Right renal pelvis (tissue), 4 donors: ENCODE measurements around the gene PLCB2. TPM values are rescaled to one million over a fixed set of nuclear protein-coding genes. Genes with fewer than 3 reads are reported as not detected.
A peak's percentile ranks its signal among the peaks of the same experiment; 100 is the strongest.

Source experiments
- DNase-seq, 4 donors: peaks; one replicate each; pipeline ENCODE4 v3.0.0-alpha.2; 2013; ENCODE audit warnings: low read depth in 4 of 4, low spot score in 3 of 4, missing footprints in 1 of 4
- polyA plus RNA-seq, 4 donors: library from polyadenylated mRNA; unstranded; fragments of 120-200 nt; gene quantifications; one replicate each; pipeline ENCODE4 v1.2.1, GENCODE V29; 2013; ENCODE audit not compliant: insufficient read length in 4 of 4

The PLCB2 gene
- polyA plus RNA-seq, 4 donors, result 7.9 to 12.3 (median 10.3) TPM

GRCh38 chr15:40340740-40341400, 33.1 kb upstream of the PLCB2 start, which contains the start of gene CCDC9B:
CCDC9B (minus strand) TSS chr15:40340939; CDS start chr15:40340819, 120 bp downstream.
- DNase-seq, result peak in 2 of 4 donors; percentile 62 to 71

- no peak for DNase-seq
Observed at GRCh38 chr15:40340038-40340739, 32.5 kb upstream of the PLCB2 start.

- DNase-seq, result no peak
Observed at GRCh38 chr15:40339621-40339945, 31.8 kb upstream of the PLCB2 start.

GRCh38 chr15:40338921-40339620, 31.3 kb upstream of the PLCB2 start:
- DNase-seq, result no peak

- DNase-seq, result no peak
Observed at GRCh38 chr15:40338041-40338657, 30.4 kb upstream of the PLCB2 start.

- DNase-seq, result no peak
Observed at GRCh38 chr15:40337597-40337996, 29.9 kb upstream of the PLCB2 start.

GRCh38 chr15:40336744-40337122, 29.0 kb upstream of the PLCB2 start:
- no peak for DNase-seq

GRCh38 chr15:40335938-40336743, 28.4 kb upstream of the PLCB2 start:
- DNase-seq, result no peak

- no peak for DNase-seq
Observed at GRCh38 chr15:40334941-40335795, 27.4 kb upstream of the PLCB2 start.

GRCh38 chr15:40334541-40334940, 26.8 kb upstream of the PLCB2 start:
- no peak for DNase-seq

GRCh38 chr15:40333922-40334492, 26.3 kb upstream of the PLCB2 start:
- DNase-seq, result no peak

GRCh38 chr15:40332113-40332781, 24.5 kb upstream of the PLCB2 start:
- DNase-seq, result no peak

GRCh38 chr15:40331637-40332036, 23.9 kb upstream of the PLCB2 start:
- no peak for DNase-seq

GRCh38 chr15:40331026-40331425, 23.3 kb upstream of the PLCB2 start:
- no peak for DNase-seq

GRCh38 chr15:40330368-40330836, 22.7 kb upstream of the PLCB2 start:
- DNase-seq, result no peak

- no peak for DNase-seq
Observed at GRCh38 chr15:40329804-40330203, 22.1 kb upstream of the PLCB2 start.

GRCh38 chr15:40328751-40329150, 21.0 kb upstream of the PLCB2 start:
- DNase-seq, result no peak

GRCh38 chr15:40328176-40328575, 20.4 kb upstream of the PLCB2 start:
- DNase-seq, result no peak

- DNase-seq, result no peak
Observed at GRCh38 chr15:40327457-40327856, 19.7 kb upstream of the PLCB2 start.
